ENCODE results near the gene CIPC. TPM values are rescaled to one million over a fixed set of nuclear protein-coding genes. Genes with fewer than 3 reads are reported as not detected.

The CIPC gene
- polyA plus RNA-seq, 4 donors = 13.9 to 26.8 (median 25.3) TPM

- no peak for DNase-seq (ENCODE audit: low read depth in 4 of 4, low spot score in 3 of 4)
Observed at GRCh38 chr14:77145975-77146740, 48.1 kb downstream of the CIPC start.

- DNase-seq (ENCODE audit: low read depth in 4 of 4, low spot score in 3 of 4) = no peak
Observed at GRCh38 chr14:77148510-77149231, 50.6 kb downstream of the CIPC start.

GRCh38 chr14:77151245-77151644 lies 53.2 kb downstream of the CIPC start:
- no peak for DNase-seq (ENCODE audit: low read depth in 4 of 4, low spot score in 3 of 4)

- no peak for DNase-seq (ENCODE audit: low read depth in 4 of 4, low spot score in 3 of 4)
Observed at GRCh38 chr14:77151918-77152588, 54.0 kb downstream of the CIPC start.

GRCh38 chr14:77153802-77154201 lies 55.7 kb downstream of the CIPC start:
- no peak for DNase-seq (ENCODE audit: low read depth in 4 of 4, low spot score in 3 of 4)

GRCh38 chr14:77154421-77154820 lies 56.4 kb downstream of the CIPC start:
- no peak for DNase-seq (ENCODE audit: low read depth in 4 of 4, low spot score in 3 of 4)

GRCh38 chr14:77155083-77155482 lies 57.0 kb downstream of the CIPC start:
- DNase-seq (ENCODE audit: low read depth in 4 of 4, low spot score in 3 of 4) = no peak

GRCh38 chr14:77157740-77158139 lies 59.7 kb downstream of the CIPC start:
- DNase-seq (ENCODE audit: low read depth in 4 of 4, low spot score in 3 of 4) = no peak

GRCh38 chr14:77158175-77158881 lies 60.3 kb downstream of the CIPC start:
- no peak for DNase-seq (ENCODE audit: low read depth in 4 of 4, low spot score in 3 of 4)

GRCh38 chr14:77158882-77159255 lies 60.8 kb downstream of the CIPC start:
- DNase-seq (ENCODE audit: low read depth in 4 of 4, low spot score in 3 of 4) = no peak

GRCh38 chr14:77161011-77161410 lies 63.0 kb downstream of the CIPC start:
- no peak for DNase-seq (ENCODE audit: low read depth in 4 of 4, low spot score in 3 of 4)

Other genes with a start within 250 kb of the CIPC start
- 100 to 1,000 TPM in 1 of 4 donors, 10 to 100 TPM in 3; 43.3 to 108 (median 49.6) TPM for gene IRF2BPL, start 69.5 kb upstream of the CIPC start, polyA plus RNA-seq (ENCODE audit: insufficient read length in 4 of 4)
- 1 to 10 TPM in 1 of 4 donors, under 1 TPM in 3; 0.33 to 1.1 (median 0.77) TPM for gene ZDHHC22, start 43.5 kb downstream of the CIPC start, polyA plus RNA-seq (ENCODE audit: insufficient read length in 4 of 4)
- 1 to 10 TPM in 1 of 4 donors, under 1 TPM in 3; 0.29 to 1.3 (median 0.90) TPM for gene TMEM63C, start 83.5 kb downstream of the CIPC start, polyA plus RNA-seq (ENCODE audit: insufficient read length in 4 of 4)
- under 1 TPM in 1 of 4 donors, not detected in 3; 0.07 TPM for gene NGB, start 172.9 kb downstream of the CIPC start, polyA plus RNA-seq (ENCODE audit: insufficient read length in 4 of 4)
- gene POMT2, start 222.6 kb downstream of the CIPC start, polyA plus RNA-seq (ENCODE audit: insufficient read length in 4 of 4) = 10 to 100 TPM; 32.8 to 52.3 (median 42.2) TPM
- gene GSTZ1, start 222.8 kb downstream of the CIPC start, polyA plus RNA-seq (ENCODE audit: insufficient read length in 4 of 4) = 10 to 100 TPM; 16.3 to 30.5 (median 25.0) TPM